Activated CD4-positive, alpha-beta T cell treated with anti-CD3 and anti-CD28 coated beads for 1 hour (primary cell): ENCODE data around the gene CYP2A13.
A peak's percentile ranks its signal among the peaks of the same experiment; 100 is the strongest.
"Not testable (repeated sequence)": the region's sequence is repeated elsewhere in the genome, so short reads cannot be mapped to it uniquely, and the experiment has no call there.

ENCODE experiments used
- DNase-seq: peaks from one replicate; pipeline ENCODE4 v3.0.0-alpha.2; 2020

The CYP2A13 gene

GRCh38 chr19:41088151-41088550 lies at the start of gene CYP2A13:
CYP2A13 (plus strand) TSS chr19:41088451; CDS start chr19:41088472, 21 bp downstream.
- no peak for DNase-seq

DNA sequence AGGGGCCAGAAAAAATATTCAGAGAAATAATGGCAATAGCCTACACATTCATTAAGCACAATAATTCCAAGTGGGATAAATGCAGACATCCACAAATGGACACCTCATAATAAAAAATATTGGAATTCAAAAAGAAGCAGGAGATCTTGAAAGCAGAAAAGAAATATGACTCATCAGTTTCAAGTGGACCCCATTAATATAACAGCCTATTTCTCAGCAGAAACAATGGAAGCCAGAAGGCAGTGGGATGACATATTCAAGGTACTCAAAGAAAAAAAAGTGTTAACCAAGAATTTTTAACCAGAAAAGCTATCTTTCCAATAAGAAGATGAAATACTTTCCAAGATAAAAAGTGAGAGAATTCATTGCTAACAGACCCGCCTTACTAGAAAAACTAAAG lies 48.4 kb upstream of the CYP2A13 start:
- DNase-seq = no peak

- DNase-seq = not testable (repeated sequence)
These were observed 43.2 kb upstream of the CYP2A13 start for GRCh38 chr19:41045095-41045494.

DNA sequence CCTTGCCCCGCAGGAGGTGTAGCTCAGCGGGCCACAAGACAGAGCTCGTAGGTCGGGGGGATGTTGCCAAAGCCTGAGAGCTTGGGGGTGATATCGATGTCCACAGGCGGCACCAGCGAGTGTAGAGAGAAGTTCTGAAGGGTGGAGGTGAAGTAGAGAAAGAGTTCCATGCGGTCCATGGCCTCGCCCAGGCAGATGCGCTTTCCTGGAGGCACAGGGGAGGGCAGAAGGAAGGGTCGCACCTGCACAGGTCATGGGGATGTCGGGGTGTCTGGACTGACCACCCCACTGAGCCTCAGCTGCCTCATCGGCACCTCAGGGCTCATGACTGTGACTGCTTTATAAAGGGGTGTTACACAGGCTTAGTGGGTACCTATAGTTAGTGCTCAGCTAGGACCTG lies 37.8 kb upstream of the CYP2A13 start:
- DNase-seq = no peak

GRCh38 chr19:41052162-41052561 lies 36.1 kb upstream of the CYP2A13 start:
- not testable (repeated sequence) for DNase-seq

GRCh38 chr19:41053331-41053730 lies 34.9 kb upstream of the CYP2A13 start:
- not testable (repeated sequence) for DNase-seq

- DNase-seq = no peak
These were observed 23.2 kb upstream of the CYP2A13 start for GRCh38 chr19:41064974-41065569.

DNA sequence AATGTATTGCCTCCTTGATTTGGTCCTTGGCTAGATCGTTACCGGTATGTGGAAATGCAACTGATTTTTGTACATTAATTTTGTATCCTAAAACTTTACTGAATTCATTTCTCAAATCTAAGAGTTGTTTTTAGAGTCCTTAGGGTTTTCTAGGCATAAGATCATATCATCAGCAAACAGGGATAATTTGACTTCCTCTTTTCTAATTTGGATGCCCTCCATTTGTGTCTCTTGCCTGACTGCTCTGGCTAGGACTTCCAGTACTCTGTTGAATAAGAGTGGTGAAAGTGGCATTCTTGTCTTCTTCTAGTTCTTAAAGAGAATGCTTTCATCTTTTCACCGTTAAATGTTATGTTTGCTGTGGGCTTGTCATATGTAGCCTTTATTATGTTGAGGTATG lies 12.0 kb upstream of the CYP2A13 start:
- no peak for DNase-seq

- DNase-seq = no peak
These were observed 4.7 kb upstream of the CYP2A13 start for GRCh38 chr19:41083516-41083915.

GRCh38 chr19:41085748-41086415 lies 2.4 kb upstream of the CYP2A13 start:
- no peak for DNase-seq

GRCh38 chr19:41089959-41090358 lies 1.7 kb downstream of the CYP2A13 start:
- DNase-seq = no peak

- no peak for DNase-seq
These were observed 7.5 kb downstream of the CYP2A13 start for GRCh38 chr19:41095703-41096102.

DNA sequence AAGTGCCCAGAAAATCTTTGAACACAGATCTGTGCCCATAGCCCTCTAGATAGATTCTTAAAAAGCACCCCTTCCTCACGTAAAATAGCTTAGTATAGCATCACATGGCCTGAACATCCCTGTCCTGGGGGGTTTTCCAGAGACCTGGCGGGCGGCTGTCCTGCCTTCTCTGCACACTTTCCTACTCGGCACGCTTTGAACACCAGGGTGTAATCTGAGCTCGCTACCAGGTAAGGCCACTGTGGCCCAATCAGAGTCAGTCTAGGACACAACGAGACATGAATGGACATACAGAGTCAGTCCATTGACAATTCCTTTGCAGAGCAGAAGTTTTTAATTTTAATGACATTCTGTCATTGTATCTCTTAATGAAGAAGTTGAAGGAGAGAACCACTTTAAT lies 8.1 kb downstream of the CYP2A13 start:
- no peak for DNase-seq

DNA sequence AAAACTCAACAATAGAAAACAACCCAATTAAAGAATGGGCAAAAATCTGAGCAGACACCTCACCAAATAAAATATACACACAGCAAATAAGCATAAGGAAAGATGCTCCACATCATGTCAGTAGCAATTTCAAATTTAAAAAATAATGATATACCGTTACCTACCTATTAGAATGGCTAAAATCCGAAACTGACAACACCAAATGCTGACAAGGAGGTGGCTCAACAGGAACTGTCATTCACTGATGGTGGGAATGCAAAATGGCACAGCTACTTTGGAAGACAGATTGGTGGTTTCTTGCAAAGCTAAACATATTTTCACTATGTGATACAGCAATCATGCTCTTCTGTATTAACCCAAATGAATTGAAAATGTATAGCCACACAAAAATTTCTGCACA lies 9.1 kb downstream of the CYP2A13 start:
- no peak for DNase-seq

- DNase-seq = no peak
These were observed 10.5 kb downstream of the CYP2A13 start for GRCh38 chr19:41098762-41099161.

DNA sequence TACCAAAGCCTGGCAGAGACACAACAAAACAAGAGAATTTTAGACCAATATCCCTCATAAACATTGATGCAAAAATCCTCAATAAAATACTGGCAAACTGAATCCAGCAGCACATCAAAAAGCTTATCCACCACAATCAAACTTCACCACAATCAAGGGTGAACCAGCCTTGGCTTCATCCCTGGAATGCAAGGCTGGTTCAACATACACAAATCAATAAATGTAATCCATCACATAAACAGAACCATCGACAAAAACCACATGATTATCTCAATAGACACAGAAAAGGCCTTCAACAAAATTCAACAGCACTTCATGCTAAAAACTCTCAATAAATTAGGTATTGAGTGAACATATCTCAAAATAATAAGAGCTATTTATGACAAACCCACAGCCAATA lies 14.0 kb downstream of the CYP2A13 start:
- DNase-seq = not testable (repeated sequence)

GRCh38 chr19:41106177-41106576 lies 17.9 kb downstream of the CYP2A13 start:
- no peak for DNase-seq

DNA sequence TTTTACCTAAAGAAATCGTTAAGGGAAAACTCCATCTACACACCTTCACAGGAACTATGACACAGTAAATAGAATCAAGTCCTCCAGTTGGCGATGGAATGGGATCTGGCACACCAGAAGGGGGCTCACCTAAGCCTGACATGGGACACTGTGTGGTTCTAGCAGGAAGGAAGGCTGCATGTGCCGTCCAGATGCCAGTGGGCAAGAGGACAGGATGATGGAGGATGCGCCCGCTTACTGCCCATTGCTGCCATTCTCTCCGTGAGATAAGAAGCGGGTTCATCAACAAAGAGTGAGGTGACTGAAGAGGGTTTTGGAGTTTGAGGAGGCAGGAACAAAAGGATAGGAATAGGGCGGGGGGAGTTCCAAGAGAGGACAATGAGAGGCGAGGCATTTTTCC lies 23.0 kb downstream of the CYP2A13 start:
- DNase-seq = no peak

- no peak for DNase-seq
These were observed 23.6 kb downstream of the CYP2A13 start for GRCh38 chr19:41111750-41112295.

DNA sequence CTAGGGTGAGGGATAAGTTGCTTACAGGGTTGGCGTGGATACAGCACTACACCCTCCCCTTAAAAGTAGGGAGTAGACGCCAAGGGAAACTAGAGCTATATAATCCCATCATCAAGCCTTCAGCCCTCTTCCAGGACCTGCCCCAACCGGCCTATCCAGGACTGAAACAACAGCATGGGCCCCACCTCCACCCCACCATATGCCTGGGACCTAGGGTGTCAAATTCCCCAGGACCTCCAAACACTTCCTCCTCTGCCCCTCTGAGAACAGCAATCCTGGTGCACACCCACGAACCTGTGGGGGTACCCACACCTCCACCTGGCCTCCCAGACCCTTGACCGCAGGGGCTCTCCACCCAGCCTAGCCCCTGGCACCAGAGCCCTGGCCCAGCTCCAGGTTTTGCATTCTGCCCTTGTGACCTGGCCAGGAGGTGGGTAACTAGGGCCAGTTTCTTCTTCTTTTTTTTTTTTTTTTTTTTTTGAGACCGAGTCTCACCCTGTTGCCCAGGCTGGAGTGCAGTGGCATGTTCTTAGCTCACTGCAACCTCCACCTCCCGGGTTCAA lies 24.6 kb downstream of the CYP2A13 start:
- no peak for DNase-seq

DNA sequence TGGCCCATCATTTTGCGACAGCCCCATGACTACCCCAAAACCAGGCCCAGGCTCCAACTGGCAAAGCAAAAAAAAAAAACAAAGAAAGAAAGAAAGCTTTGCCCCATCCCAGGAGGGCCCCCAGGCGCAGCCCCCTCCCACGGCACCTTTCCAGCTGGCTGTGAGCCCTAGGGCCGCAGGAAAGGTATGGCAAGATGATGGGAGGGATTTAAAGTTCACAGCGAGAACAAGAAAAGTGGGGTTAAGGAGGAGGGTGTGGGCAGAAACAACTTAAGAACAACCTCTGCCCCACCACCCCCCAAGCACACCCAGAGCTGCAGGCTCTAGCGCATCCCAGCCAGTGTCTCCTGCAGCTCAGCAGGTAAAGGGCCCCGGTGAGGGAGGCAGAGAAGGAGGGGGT lies 25.9 kb downstream of the CYP2A13 start, which contains the start of gene CYP2F1:
TSS of gene CYP2F1 (plus strand) at position 301 of the 400 bp plus-strand sequence. CDS start 1,757 bp downstream, outside the sequence.
- DNase-seq = no peak

DNA sequence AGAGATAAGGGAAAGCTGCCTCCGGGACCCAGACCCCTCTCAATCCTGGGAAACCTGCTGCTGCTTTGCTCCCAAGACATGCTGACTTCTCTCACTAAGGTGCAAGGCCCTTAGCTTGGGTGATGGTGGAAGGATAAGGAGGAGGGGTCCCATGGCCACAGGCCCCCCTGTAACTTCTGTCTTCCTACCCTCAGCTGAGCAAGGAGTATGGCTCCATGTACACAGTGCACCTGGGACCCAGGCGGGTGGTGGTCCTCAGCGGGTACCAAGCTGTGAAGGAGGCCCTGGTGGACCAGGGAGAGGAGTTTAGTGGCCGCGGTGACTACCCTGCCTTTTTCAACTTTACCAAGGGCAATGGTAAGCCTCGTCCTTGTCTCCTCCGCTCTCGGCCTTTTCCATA lies 28.0 kb downstream of the CYP2A13 start:
- DNase-seq = no peak

GRCh38 chr19:41120929-41121911 lies 33.0 kb downstream of the CYP2A13 start:
- peak; percentile 39 for DNase-seq
